Measurements from ENCODE around the gene COPB1.

- TF ChIP-seq CTCF (conservative IDR thresholded peaks at IDR 0.05; ENCODE audit: low read length) (no peak), EZH2phosphoT487 (IDR thresholded peaks at IDR 0.05; ENCODE audit: borderline replicate concordance, low read depth, low read length) (no peak)
Measured at GRCh38 chr11:14499560-14500180, at the start of gene COPB1.
